GM19193 (cell line): ENCODE measurements around the gene KCNQ1.

Experiments used
- POLR2A ChIP-seq: IDR thresholded peaks from 4 replicates; pipeline ENCODE4 v1.6.1; 2011; ENCODE audit not compliant: insufficient read depth, insufficient read length; ENCODE audit errors: extremely low read depth

The KCNQ1 gene

GRCh38 chr11:2563213-2564007, 118.6 kb downstream of the KCNQ1 start:
- no peak for TF ChIP-seq POLR2A

- no peak for TF ChIP-seq POLR2A
Measured at GRCh38 chr11:2564008-2564530, 119.3 kb downstream of the KCNQ1 start.

- TF ChIP-seq POLR2A = no peak
Measured at GRCh38 chr11:2564588-2565425, 120.0 kb downstream of the KCNQ1 start.

GRCh38 chr11:2565447-2566222, 120.8 kb downstream of the KCNQ1 start:
- TF ChIP-seq POLR2A = no peak

- no peak for TF ChIP-seq POLR2A
Measured at GRCh38 chr11:2566223-2567025, 121.6 kb downstream of the KCNQ1 start.

GRCh38 chr11:2567026-2567671, 122.3 kb downstream of the KCNQ1 start:
- TF ChIP-seq POLR2A = no peak

- TF ChIP-seq POLR2A = no peak
Measured at GRCh38 chr11:2569321-2569721, 124.5 kb downstream of the KCNQ1 start.

- no peak for TF ChIP-seq POLR2A
Measured at GRCh38 chr11:2569731-2570210, 125.0 kb downstream of the KCNQ1 start.

- TF ChIP-seq POLR2A = no peak
Measured at GRCh38 chr11:2570211-2570811, 125.5 kb downstream of the KCNQ1 start.

GRCh38 chr11:2570841-2571597, 126.2 kb downstream of the KCNQ1 start:
- no peak for TF ChIP-seq POLR2A

GRCh38 chr11:2571598-2572281, 126.9 kb downstream of the KCNQ1 start:
- no peak for TF ChIP-seq POLR2A
